ENCODE results near the gene AFF3.

GRCh38 chr2:99961196-99961913 lies 181.0 kb downstream of the AFF3 start:
- TF ChIP-seq CTCF (IDR thresholded peaks at IDR 0.05; ENCODE audit: low read depth, low read length, missing input control) (no peak), TAF1 (conservative IDR thresholded peaks at IDR 0.05) (no peak), YY1 (IDR thresholded peaks at IDR 0.05) (no peak), EGR1 (IDR thresholded peaks at IDR 0.05; ENCODE audit: low read depth in 2 of 2) (no peak), HNF4G (IDR thresholded peaks at IDR 0.05) (no peak), NR2F2 (IDR thresholded peaks at IDR 0.05) (no peak), RAD21 (IDR thresholded peaks at IDR 0.05) (peak in 1 of 2 donors; percentile 26), FOXA1 (IDR thresholded peaks at IDR 0.05) (no peak), GABPA (IDR thresholded peaks at IDR 0.05 in 1 of 2, conservative IDR thresholded peaks at IDR 0.05 in 1 of 2) (no peak)

All from liver (tissue), 3 donors.